ENCODE measurements around the gene ADNP.

- TF ChIP-seq EZH2 (IDR thresholded peaks at IDR 0.05) (no peak), POLR2AphosphoS5 (IDR thresholded peaks at IDR 0.05; ENCODE audit: borderline replicate concordance, low read depth, low read length) (no peak)
Observed at GRCh38 chr20:50948132-50948785, 17.0 kb upstream of the ADNP start.
